CD14-positive monocyte (primary cell): ENCODE measurements around the gene NOP14. TPM values are rescaled to one million over a fixed set of nuclear protein-coding genes. Genes with fewer than 3 reads are reported as not detected.

Experiments
- DNase-seq, 3 donors: peaks; one replicate each; pipeline ENCODE4 v3.0.0-alpha.2; 2011 to 2022
- H2AFZ ChIP-seq: 2 replicates; pipeline ENCODE4 v1.6.0; 2012; ENCODE audit warnings: mild to moderate bottlenecking, low read depth, low read length, inconsistent platforms; ENCODE audit not compliant: insufficient read depth, poor library complexity, severe bottlenecking
- H3K27ac ChIP-seq, 2 donors: 1 replicate in 1 of 2; 2 replicates in 1 of 2; pipeline ENCODE4 v1.5.1; 2012 to 2013; ENCODE audit warnings: low read length in 2 of 2, control low read depth in 1 of 2, inconsistent platforms in 1 of 2, low read depth in 1 of 2, mild to moderate bottlenecking in 1 of 2
- H3K27me3 ChIP-seq, 2 donors: one replicate each; pipeline versions ENCODE4 v1.6.0 to v1.6.1; 2011 to 2013; ENCODE audit warnings: low read length in 2 of 2; ENCODE audit not compliant: control insufficient read depth in 2 of 2, insufficient read depth in 2 of 2
- H3K36me3 ChIP-seq, 2 donors: replicated peaks in 1 of 2; 1 replicate in 1 of 2; 2 replicates in 1 of 2; pipeline versions ENCODE4 v1.5.1 to v1.6.1; 2012 to 2013; ENCODE audit warnings: low read length in 2 of 2, control low read depth in 1 of 2, inconsistent platforms in 1 of 2, mild to moderate bottlenecking in 1 of 2; ENCODE audit not compliant: insufficient read depth in 2 of 2, control insufficient read depth in 1 of 2
- H3K4me1 ChIP-seq, 2 donors: 1 replicate in 1 of 2; 2 replicates in 1 of 2; pipeline versions ENCODE4 v1.5.1 to v1.6.1; 2012 to 2013; ENCODE audit warnings: low read length in 2 of 2, control low read depth in 1 of 2, inconsistent platforms in 1 of 2, mild to moderate bottlenecking in 1 of 2, moderate library complexity in 1 of 2; ENCODE audit not compliant: insufficient read depth in 2 of 2, control insufficient read depth in 1 of 2
- H3K4me2 ChIP-seq: replicated peaks from 2 replicates; pipeline ENCODE3; 2012; ENCODE audit warnings: low read length, moderate library complexity, mild to moderate bottlenecking; ENCODE audit not compliant: poor library complexity, severe bottlenecking; ENCODE audit errors: extremely low read depth
- H3K4me3 ChIP-seq, 3 experiments: fragments of 200-600 bp in 1 of 3; sonication (generic) in 1 of 3; replicated peaks in 1 of 3; 1 replicate in 2 of 3; 2 replicates in 1 of 3; pipeline ENCODE4 v1.5.1; 2011 to 2013; ENCODE audit warnings: low read length in 3 of 3, mild to moderate bottlenecking in 3 of 3, control low read depth in 2 of 3, low read depth in 2 of 3, inconsistent platforms in 1 of 3, moderate library complexity in 1 of 3
- H3K79me2 ChIP-seq: 2 replicates; pipeline ENCODE4 v1.6.0; 2012; ENCODE audit warnings: mild to moderate bottlenecking, control low read depth, inconsistent platforms, low read length, moderate library complexity; ENCODE audit not compliant: insufficient read depth
- H3K9ac ChIP-seq: 2 replicates; pipeline ENCODE4 v1.6.0; 2017; ENCODE audit warnings: low read length, mild to moderate bottlenecking; ENCODE audit not compliant: insufficient read depth, poor library complexity, severe bottlenecking
- H3K9me3 ChIP-seq, 2 donors: replicated peaks in 1 of 2; 1 replicate in 1 of 2; 2 replicates in 1 of 2; pipeline versions ENCODE4 v1.5.1 to v1.6.1; 2012 to 2013; ENCODE audit warnings: low read length in 2 of 2, control low read depth in 1 of 2; ENCODE audit not compliant: control insufficient read depth in 1 of 2, insufficient read depth in 1 of 2
- H4K20me1 ChIP-seq: 2 replicates; pipeline ENCODE4 v1.6.0; 2012; ENCODE audit warnings: mild to moderate bottlenecking, low read length, control low read depth, moderate library complexity; ENCODE audit not compliant: insufficient read depth
- H3K27ac Mint-ChIP-seq, 7 donors: one replicate each; pipeline ENCODE4 v1.8.0; 2020; ENCODE audit warnings: mild to moderate bottlenecking in 7 of 7, mixed read lengths in 7 of 7, moderate library complexity in 6 of 7, inconsistent platforms in 2 of 7
- H3K27me3 Mint-ChIP-seq, 3 donors: one replicate each; pipeline ENCODE4 v1.8.0; 2021 to 2022; ENCODE audit warnings: low read depth in 3 of 3, mild to moderate bottlenecking in 3 of 3, mixed read lengths in 3 of 3, moderate library complexity in 3 of 3, inconsistent platforms in 1 of 3
- H3K36me3 Mint-ChIP-seq, 2 donors: one replicate each; pipeline ENCODE4 v1.8.0; 2020; ENCODE audit warnings: mixed read lengths in 2 of 2, inconsistent platforms in 1 of 2, mild to moderate bottlenecking in 1 of 2
- H3K4me1 Mint-ChIP-seq: one replicate; pipeline ENCODE4 v1.8.0; 2020; ENCODE audit warnings: mild to moderate bottlenecking, mixed read lengths
- H3K4me3 Mint-ChIP-seq, 2 donors: one replicate each; pipeline ENCODE4 v1.8.0; 2020; ENCODE audit warnings: mild to moderate bottlenecking in 2 of 2, mixed read lengths in 2 of 2, moderate library complexity in 1 of 2
- H3K9me3 Mint-ChIP-seq, 7 donors: one replicate each; pipeline ENCODE4 v1.8.0; 2020 to 2022; ENCODE audit warnings: mixed read lengths in 7 of 7, mild to moderate bottlenecking in 6 of 7, moderate library complexity in 6 of 7, inconsistent platforms in 2 of 7
- CTCF ChIP-seq: fragments of 200-600 bp; IDR thresholded peaks from one replicate; pipeline ENCODE4 v1.8.0; 2022; ENCODE audit warnings: antibody characterized with exemption, mild to moderate bottlenecking
- WGBS: methylation state at CpG from one replicate; pipeline ENCODE4 v1.1.5; 2013; ENCODE audit warnings: missing lambda C conversion rate; ENCODE audit not compliant: insufficient coverage; 5-methylcytosine and 5-hydroxymethylcytosine counted together
- intact Hi-C, 2 donors: fragments of 100-400 bp; cut with micrococcal nuclease; formaldehyde crosslinking; loops; one replicate each; pipeline versions ENCODE4 v1.15.0 to v1.15.1; 2023
- polyA minus RNA-seq: library from RNA; depleted of rRNA, polyadenylated mRNA; stranded (reverse); fragments of >200 nt; gene quantifications from 2 replicates; pipeline ENCODE4 v1.2.3, GENCODE V29; 2012
- polyA plus RNA-seq, 3 donors: library from polyadenylated mRNA; depleted of rRNA in 1 of 3; unstranded in 2 of 3; stranded (reverse) in 1 of 3; fragments of 300-500 nt in 2 of 3; fragments of >200 nt in 1 of 3; fragmentation: Illumina TruSeq in 2 of 3; gene quantifications; 1 replicate in 2 of 3; 2 replicates in 1 of 3; pipeline ENCODE4 v1.2.3, GENCODE V29; 2012 to 2021
- total RNA-seq, 12 experiments: library from RNA in 1 of 12; stranded (reverse) in 1 of 12; fragments of 120-200 nt in 1 of 12; gene quantifications; one replicate each; pipeline ENCODE4 v1.2.4 and lab custom pipeline; 2013 to 2026; ENCODE audit warnings: mixed read lengths in 6 of 12, inconsistent platforms in 1 of 12

The NOP14 gene
- total RNA-seq (2013), result 10.7 TPM
- polyA plus RNA-seq, result 1 to 10 TPM; 3.9 to 6.2 (median 4.3) TPM
- polyA minus RNA-seq, result 6.0 and 10.9 TPM in 2 replicates
- 9.0 to 34.7 (median 21.9) reads per million in 11 experiments for total RNA-seq (lab: John Stamatoyannopoulos, UW)

GRCh38 chr4:2963175-2963965 lies at the start of gene NOP14, which contains the start of gene GRK4:
NOP14 (minus strand) TSS chr4:2963406; CDS start chr4:2963319, 87 bp downstream.
GRK4 (plus strand) TSS chr4:2963571; CDS start chr4:2964071, 500 bp downstream.
- H3K4me2 ChIP-seq, result peak within 1 kb of the TSS; percentile 94
- H3K9me3 ChIP-seq, result no peaks in the 10 kb centered on the region
- Mint-ChIP-seq H3K9me3 (peaks cover 0 to 2% (median 0%) of the 10 kb centered on the region in 7 donors), H3K27me3 (peaks cover 4 to 7% (median 5%) of the 10 kb centered on the region in 3 donors), H3K27ac (peak within 1 kb of the TSS; percentile 86 to 97 (median 92)), H3K4me3 (peak within 1 kb of the TSS; percentile 93 to 95), H3K4me1 (peaks cover 30% of the 10 kb centered on the region), H3K36me3 (peaks cover 8 to 16% of the 10 kb centered on the region in 2 donors)
- peak; percentile 36 for TF ChIP-seq CTCF
- H3K9ac ChIP-seq, result peak within 1 kb of the TSS; percentile 85
- peak within 1 kb of the TSS; percentile 69 to 95 for H3K27ac ChIP-seq
- H3K4me3 ChIP-seq, result peak within 1 kb of the TSS; percentile 71 to 95 (median 73)
- peak within 1 kb of the TSS; percentile 99 for H2AFZ ChIP-seq
- H3K79me2 ChIP-seq, result peaks cover 39% of the 10 kb centered on the region
- peak; percentile 97 to 98 (median 97) for DNase-seq
- intact Hi-C loops, result loop anchor here (2.0 to 10.0 kb wide), 6 partner anchors 29 to 1109 kb away; partner anchors contain the start of genes LETM1 (in 2 of the 2), CFAP99 (in 1 of the 2), FAM193A (in 1 of the 2) and RGS12 (in 1 of the 2)
- H4K20me1 ChIP-seq, result peaks cover 37% of the 10 kb centered on the region
- peaks cover 5 to 8% of the 10 kb centered on the region in 2 donors for H3K36me3 ChIP-seq
- H3K27me3 ChIP-seq, result no peaks in the 10 kb centered on the region
- peaks cover 26 to 34% of the 10 kb centered on the region in 2 donors for H3K4me1 ChIP-seq
- under 1% methylated on average over 105 of the region's 105 CpGs for WGBS

DNA sequence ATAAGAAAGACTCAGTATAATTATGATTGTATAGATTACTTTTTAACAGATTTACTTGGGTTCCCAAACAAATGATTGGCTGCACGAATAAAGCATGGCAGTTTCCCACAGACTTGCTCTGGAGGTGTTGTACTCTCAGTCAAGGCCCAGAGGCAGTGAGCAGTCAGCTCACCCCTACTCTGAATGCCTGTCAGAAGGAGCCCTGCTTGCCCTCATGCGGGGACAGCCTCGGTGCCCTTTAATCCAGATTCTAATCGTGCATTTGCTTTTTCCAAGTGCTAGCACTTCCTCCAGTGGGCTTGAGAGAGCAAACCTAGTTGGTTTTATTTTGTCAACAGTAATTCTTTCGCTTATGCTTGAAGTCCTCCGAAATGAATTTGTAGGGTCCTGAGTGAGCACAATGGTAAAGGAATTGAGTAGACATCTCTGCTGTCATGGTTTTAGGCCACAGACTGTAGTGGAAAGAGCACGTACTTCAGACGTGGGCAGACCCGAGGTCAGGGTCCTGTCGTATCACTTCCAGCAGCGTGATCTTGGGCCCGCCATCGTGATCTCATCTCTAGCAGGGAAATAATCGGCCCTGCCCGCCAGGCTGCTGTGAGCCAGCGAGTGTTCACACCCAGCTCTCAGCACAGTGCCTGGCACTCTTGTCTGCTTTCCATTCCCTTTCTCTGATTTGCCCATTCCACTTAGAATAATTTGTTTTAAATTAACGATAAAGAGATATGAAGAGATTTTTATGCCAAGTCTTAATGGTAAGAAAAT lies 48.4 kb upstream of the NOP14 start:
- Histone ChIP-seq H2AFZ (no peak overlapping the region), H3K27me3 (no peaks in the 10 kb centered on the region), H3K4me3 (no peak overlapping the region), H3K9me3 (no peaks in the 10 kb centered on the region), H4K20me1 (no peaks in the 10 kb centered on the region), H3K27ac (no peak overlapping the region), H3K9ac (no peak overlapping the region), H3K36me3 (no peaks in the 10 kb centered on the region), H3K4me2 (no peak overlapping the region), H3K79me2 (no peaks in the 10 kb centered on the region), H3K4me1 (no peaks in the 10 kb centered on the region)
- Mint-ChIP-seq H3K36me3 (no peaks in the 10 kb centered on the region), H3K4me3 (no peak overlapping the region), H3K4me1 (no peaks in the 10 kb centered on the region), H3K9me3 (peaks cover 0 to 1% (median 0%) of the 10 kb centered on the region in 7 donors), H3K27me3 (peaks cover 0 to 3% (median 0%) of the 10 kb centered on the region in 3 donors), H3K27ac (no peak overlapping the region)
- intact Hi-C loops, result no loop called here
- TF ChIP-seq CTCF, result no peak
- DNase-seq, result no peak
- 92% methylated on average over 13 of the region's 17 CpGs for WGBS
